ENCODE measurements around the gene AVL9. TPM values are rescaled to one million over a fixed set of nuclear protein-coding genes. Genes with fewer than 3 reads are reported as not detected.

The AVL9 gene
- total and polyA plus RNA-seq, 2 of the 13 experiments (the other 11 are each of a cell fraction or from before 2014, with no cell fraction given), result 29.9 to 48.0 TPM

DNA sequence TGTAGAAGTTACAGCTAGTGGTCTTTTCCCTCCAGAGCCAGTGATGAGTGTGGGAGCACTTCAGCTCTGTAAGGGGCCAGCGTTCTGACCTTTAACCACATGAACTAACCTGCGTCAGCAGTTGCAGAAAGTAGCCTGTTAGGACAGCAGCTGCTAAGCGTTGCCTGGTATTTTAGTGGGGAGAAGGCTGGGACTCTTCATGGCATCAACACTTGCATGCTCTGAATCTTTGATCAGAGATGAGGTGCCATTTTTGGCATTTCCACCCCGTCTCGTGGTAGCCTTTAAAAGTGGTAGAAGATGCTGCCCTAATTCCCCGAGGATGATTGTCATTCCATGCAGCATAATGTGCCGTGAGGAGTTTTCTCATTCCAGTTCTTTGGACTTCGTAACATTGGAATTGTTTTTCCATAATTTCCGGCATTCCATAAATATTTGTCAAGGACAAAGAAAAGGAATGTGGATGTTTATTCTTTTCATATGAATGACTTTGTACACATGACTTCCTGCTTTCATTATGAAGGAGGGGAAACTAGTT lies 92.2 kb downstream of the AVL9 start (continued):
- TF ChIP-seq, protein P1, sequence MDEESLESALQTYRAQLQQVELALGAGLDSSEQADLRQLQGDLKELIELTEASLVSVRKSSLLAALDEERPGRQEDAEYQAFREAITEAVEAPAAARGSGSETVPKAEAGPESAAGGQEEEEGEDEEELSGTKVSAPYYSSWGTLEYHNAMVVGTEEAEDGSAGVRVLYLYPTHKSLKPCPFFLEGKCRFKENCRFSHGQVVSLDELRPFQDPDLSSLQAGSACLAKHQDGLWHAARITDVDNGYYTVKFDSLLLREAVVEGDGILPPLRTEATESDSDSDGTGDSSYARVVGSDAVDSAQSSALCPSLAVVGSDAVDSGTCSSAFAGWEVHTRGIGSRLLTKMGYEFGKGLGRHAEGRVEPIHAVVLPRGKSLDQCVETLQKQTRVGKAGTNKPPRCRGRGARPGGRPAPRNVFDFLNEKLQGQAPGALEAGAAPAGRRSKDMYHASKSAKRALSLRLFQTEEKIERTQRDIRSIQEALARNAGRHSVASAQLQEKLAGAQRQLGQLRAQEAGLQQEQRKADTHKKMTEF (CRISPR knock-in tag; IDR thresholded peaks at IDR 0.05), result 0 out of 2 replicates have a peak, but pooled peaks have one; percentile 28
- TF ChIP-seq FOXA1 (IDR thresholded peaks at IDR 0.05), result peak; percentile 65
- peak; percentile 66 for TF ChIP-seq FOXA1 (CRISPR knock-in tag; IDR thresholded peaks at IDR 0.05)
- peak; percentile 99 for TF ChIP-seq SOX5 (CRISPR knock-in tag; IDR thresholded peaks at IDR 0.05; ENCODE audit: borderline replicate concordance)
- TF ChIP-seq, protein P2, sequence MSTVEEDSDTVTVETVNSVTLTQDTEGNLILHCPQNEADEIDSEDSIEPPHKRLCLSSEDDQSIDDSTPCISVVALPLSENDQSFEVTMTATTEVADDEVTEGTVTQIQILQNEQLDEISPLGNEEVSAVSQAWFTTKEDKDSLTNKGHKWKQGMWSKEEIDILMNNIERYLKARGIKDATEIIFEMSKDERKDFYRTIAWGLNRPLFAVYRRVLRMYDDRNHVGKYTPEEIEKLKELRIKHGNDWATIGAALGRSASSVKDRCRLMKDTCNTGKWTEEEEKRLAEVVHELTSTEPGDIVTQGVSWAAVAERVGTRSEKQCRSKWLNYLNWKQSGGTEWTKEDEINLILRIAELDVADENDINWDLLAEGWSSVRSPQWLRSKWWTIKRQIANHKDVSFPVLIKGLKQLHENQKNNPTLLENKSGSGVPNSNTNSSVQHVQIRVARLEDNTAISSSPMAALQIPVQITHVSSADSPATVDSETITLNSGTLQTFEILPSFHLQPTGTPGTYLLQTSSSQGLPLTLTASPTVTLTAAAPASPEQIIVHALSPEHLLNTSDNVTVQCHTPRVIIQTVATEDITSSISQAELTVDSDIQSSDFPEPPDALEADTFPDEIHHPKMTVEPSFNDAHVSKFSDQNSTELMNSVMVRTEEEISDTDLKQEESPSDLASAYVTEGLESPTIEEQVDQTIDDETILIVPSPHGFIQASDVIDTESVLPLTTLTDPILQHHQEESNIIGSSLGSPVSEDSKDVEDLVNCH (CRISPR knock-in tag; IDR thresholded peaks at IDR 0.05), result no peak
- 0 out of 2 replicates have a peak, but pooled peaks have one; percentile 19 for TF ChIP-seq HDAC1 (CRISPR knock-in tag; IDR thresholded peaks at IDR 0.05)
- TF ChIP-seq ZNF333 (CRISPR knock-in tag; IDR thresholded peaks at IDR 0.05; ENCODE audit: borderline replicate concordance), result no peak
- TF ChIP-seq NR2F6 (IDR thresholded peaks at IDR 0.05), result 0 out of 2 replicates have a peak, but pooled peaks have one; percentile 41
- TF ChIP-seq NR2F6 (CRISPR knock-in tag; IDR thresholded peaks at IDR 0.05), result peak; percentile 44
- TF ChIP-seq, protein P3, sequence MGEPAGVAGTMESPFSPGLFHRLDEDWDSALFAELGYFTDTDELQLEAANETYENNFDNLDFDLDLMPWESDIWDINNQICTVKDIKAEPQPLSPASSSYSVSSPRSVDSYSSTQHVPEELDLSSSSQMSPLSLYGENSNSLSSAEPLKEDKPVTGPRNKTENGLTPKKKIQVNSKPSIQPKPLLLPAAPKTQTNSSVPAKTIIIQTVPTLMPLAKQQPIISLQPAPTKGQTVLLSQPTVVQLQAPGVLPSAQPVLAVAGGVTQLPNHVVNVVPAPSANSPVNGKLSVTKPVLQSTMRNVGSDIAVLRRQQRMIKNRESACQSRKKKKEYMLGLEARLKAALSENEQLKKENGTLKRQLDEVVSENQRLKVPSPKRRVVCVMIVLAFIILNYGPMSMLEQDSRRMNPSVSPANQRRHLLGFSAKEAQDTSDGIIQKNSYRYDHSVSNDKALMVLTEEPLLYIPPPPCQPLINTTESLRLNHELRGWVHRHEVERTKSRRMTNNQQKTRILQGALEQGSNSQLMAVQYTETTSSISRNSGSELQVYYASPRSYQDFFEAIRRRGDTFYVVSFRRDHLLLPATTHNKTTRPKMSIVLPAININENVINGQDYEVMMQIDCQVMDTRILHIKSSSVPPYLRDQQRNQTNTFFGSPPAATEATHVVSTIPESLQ (CRISPR knock-in tag; conservative IDR thresholded peaks at IDR 0.05), result no peak
- TF ChIP-seq SOX6 (IDR thresholded peaks at IDR 0.05), result no peak
- peak; percentile 96 for TF ChIP-seq SOX6 (CRISPR knock-in tag; IDR thresholded peaks at IDR 0.05)
- 0 out of 2 replicates have a peak, but pooled peaks have one; percentile 24 for TF ChIP-seq ZNF124 (CRISPR knock-in tag; IDR thresholded peaks at IDR 0.05)
- no peak for TF ChIP-seq ATF1 (CRISPR knock-in tag; IDR thresholded peaks at IDR 0.05)
- peak; percentile 29; the same call in 1 of the 2 replicates for TF ChIP-seq KAT7 (CRISPR knock-in tag; IDR thresholded peaks at IDR 0.05; ENCODE audit: borderline replicate concordance)
- 0 out of 2 replicates have a peak, but pooled peaks have one; percentile 67 for TF ChIP-seq DNMT3B (CRISPR knock-in tag; conservative IDR thresholded peaks at IDR 0.05)
- TF ChIP-seq MTA1 (CRISPR knock-in tag; IDR thresholded peaks at IDR 0.05; ENCODE audit: borderline replicate concordance), result no peak
- TF ChIP-seq KMT2B (CRISPR knock-in tag; IDR thresholded peaks at IDR 0.05), result no peak
- 0 out of 2 replicates have a peak, but pooled peaks have one; percentile 18 for TF ChIP-seq ZFP1 (CRISPR knock-in tag; IDR thresholded peaks at IDR 0.05)

All from HepG2 (cell line).